Activated CD8-positive, alpha-beta T cell treated with anti-CD3 and anti-CD28 coated beads for 36 hours (primary cell): ENCODE data around the gene C2orf69. TPM values are rescaled to one million over a fixed set of nuclear protein-coding genes. Genes with fewer than 3 reads are reported as not detected.

Experiments used
- ATAC-seq: fragments of 200-7000 bp; cut with Tn5 transposase; one replicate; pipeline ENCODE4 v1.10.0; 2021; ENCODE audit warnings: mild to moderate bottlenecking, moderate library complexity
- CTCF ChIA-PET: fragments of 350-600 bp; sonication (Branson Sonifier 250); formaldehyde crosslinking; loops from one replicate; lab custom pipeline; 2021; ENCODE audit warnings: antibody characterized with exemption; lab: Charles Lee
- POLR2A ChIA-PET: fragments of 350-600 bp; sonication (Branson Sonifier 250); formaldehyde crosslinking; loops from one replicate; lab custom pipeline; 2021; ENCODE audit warnings: antibody characterized with exemption; lab: Charles Lee
- DNase-seq: peaks from one replicate; pipeline ENCODE4 v3.0.0-alpha.2; 2020
- H3K27ac Mint-ChIP-seq: one replicate; pipeline ENCODE4 v1.8.0; 2021; ENCODE audit warnings: mild to moderate bottlenecking, mixed read lengths
- H3K27me3 Mint-ChIP-seq: one replicate; pipeline ENCODE4 v1.8.0; 2021; ENCODE audit warnings: mixed read lengths
- H3K36me3 Mint-ChIP-seq: one replicate; pipeline ENCODE4 v1.8.0; 2021; ENCODE audit warnings: low read depth, mixed read lengths
- H3K4me1 Mint-ChIP-seq: one replicate; pipeline ENCODE4 v1.8.0; 2021; ENCODE audit warnings: low read depth, mixed read lengths
- H3K4me3 Mint-ChIP-seq: one replicate; pipeline ENCODE4 v1.8.0; 2021; ENCODE audit warnings: mild to moderate bottlenecking, moderate library complexity, mixed read lengths
- H3K9me3 Mint-ChIP-seq: one replicate; pipeline ENCODE4 v1.8.0; 2021; ENCODE audit warnings: mixed read lengths
- CTCF ChIP-seq: fragments of 200-600 bp; IDR thresholded peaks from one replicate; pipeline ENCODE4 v1.8.0; 2022; ENCODE audit warnings: antibody characterized with exemption, mild to moderate bottlenecking
- intact Hi-C: fragments of 100-400 bp; cut with micrococcal nuclease; formaldehyde crosslinking; loops from one replicate; pipeline ENCODE4 v1.10.0; 2022
- total RNA-seq, 2 experiments: library from RNA; stranded (reverse); gene quantifications; one replicate each; pipeline ENCODE4 v1.2.3, GENCODE V29; 2021

Gene C2orf69
- 10 to 100 TPM; 15.9 to 17.0 TPM for total RNA-seq

DNA sequence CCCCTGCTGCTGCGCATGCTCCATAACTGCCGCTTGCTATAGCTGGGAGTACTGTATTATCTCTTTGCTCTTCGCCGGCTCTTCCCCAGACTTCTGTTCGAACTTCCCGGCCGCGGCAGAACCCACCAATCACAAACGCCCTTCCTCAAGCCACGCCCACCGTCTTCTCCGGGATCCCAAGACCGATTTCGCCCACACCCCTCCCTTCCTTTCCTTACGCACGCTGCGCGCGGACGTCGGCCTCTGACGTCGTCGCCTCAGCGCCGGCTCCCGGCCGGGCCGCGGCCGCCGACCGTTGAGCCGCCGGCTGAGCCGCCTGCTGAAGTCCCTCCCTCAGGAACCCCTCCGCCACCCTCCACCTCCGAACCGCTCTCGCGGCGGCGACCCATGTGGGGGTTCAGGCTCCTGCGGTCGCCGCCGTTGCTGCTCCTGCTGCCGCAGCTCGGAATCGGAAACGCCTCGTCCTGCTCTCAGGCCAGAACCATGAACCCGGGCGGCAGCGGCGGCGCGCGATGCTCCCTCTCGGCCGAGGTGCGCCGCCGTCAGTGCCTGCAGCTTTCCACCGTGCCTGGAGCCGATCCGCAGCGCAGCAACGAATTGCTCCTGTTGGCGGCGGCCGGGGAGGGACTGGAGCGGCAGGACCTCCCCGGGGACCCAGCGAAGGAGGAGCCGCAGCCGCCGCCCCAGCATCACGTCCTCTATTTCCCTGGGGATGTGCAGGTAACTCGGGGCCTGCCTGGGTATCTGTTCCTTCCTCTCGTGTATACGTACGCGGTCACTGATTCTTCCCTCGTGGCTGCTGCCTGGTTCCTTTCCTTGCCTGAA is at the start of gene C2orf69:
Gene C2orf69, plus strand, starts transcription at position 242 of the 825 bp plus-strand sequence. Its CDS starts 146 bp downstream, at position 388.
- Mint-ChIP-seq H3K27ac (peak within 1 kb of the TSS; percentile 91), H3K4me3 (peak within 1 kb of the TSS; percentile 94), H3K27me3 (peaks cover 6% of the 10 kb centered on the region), H3K36me3 (peaks cover 17% of the 10 kb centered on the region), H3K9me3 (peaks cover 2% of the 10 kb centered on the region), H3K4me1 (peaks cover 21% of the 10 kb centered on the region)
- DNase-seq: peak; percentile 94
- ChIA-PET POLR2A (interaction anchor here (0.6 to 1.5 kb wide), 2 partner anchors 61 to 1439 kb away, joined by 3 to 5 read pairs; no protein-coding TSS in a partner anchor), CTCF (interaction anchor here (1.2 to 1.9 kb wide), 6 partner anchors 12 to 171 kb away, joined by 3 to 6 read pairs (median 4); no protein-coding TSS in a partner anchor)
- ATAC-seq: peak; percentile 91
- TF ChIP-seq CTCF: no peak
- intact Hi-C loops: loop anchor here (5.0 kb wide), 1 partner anchor 46 kb away; the partner anchor contains the start of genes MAIP1 and TYW5

DNA sequence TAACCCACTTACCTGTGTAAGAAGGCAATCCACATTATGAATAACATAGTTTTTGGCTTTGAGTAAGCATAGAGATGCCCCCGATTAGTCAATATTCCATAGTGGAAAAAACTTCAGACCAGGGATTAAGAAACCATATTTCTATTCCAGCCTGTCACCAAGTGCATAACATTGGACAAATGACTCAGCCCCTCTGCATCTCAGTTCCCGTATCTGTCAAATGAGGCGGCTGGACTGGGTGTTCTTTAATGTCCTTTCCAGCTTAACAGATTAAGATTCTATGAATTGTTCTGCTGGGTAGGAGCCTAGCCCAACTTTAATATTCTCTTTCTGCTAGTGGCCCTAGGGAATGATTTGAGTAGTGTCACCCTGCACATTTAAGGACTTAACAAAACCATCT is 48.3 kb upstream of the C2orf69 start:
- H3K9me3 Mint-ChIP-seq: no peaks in the 10 kb centered on the region
- DNase-seq: no peak
- CTCF ChIA-PET: interaction anchor here (0.9 to 1.7 kb wide), 4 partner anchors 12 to 78 kb away, joined by 3 to 4 read pairs (median 3); no protein-coding TSS in a partner anchor
- intact Hi-C loops: no loop called here
- no peak overlapping the region for H3K27ac Mint-ChIP-seq
- H3K27me3 Mint-ChIP-seq: peaks cover 15% of the 10 kb centered on the region
- H3K4me3 Mint-ChIP-seq: no peak overlapping the region
- H3K36me3 Mint-ChIP-seq: no peaks in the 10 kb centered on the region
- no peak for TF ChIP-seq CTCF
- POLR2A ChIA-PET: no interaction called here
- H3K4me1 Mint-ChIP-seq: no peaks in the 10 kb centered on the region
- ATAC-seq: no peak

- TF ChIP-seq CTCF: no peak
- Mint-ChIP-seq H3K4me1 (no peaks in the 10 kb centered on the region), H3K4me3 (no peak overlapping the region), H3K27me3 (peaks cover 23% of the 10 kb centered on the region), H3K27ac (no peak overlapping the region), H3K36me3 (no peaks in the 10 kb centered on the region), H3K9me3 (no peaks in the 10 kb centered on the region)
- intact Hi-C loops: no loop called here
- DNase-seq (no peak), ATAC-seq (no peak)
- ChIA-PET CTCF (interaction anchor here (1.8 kb wide), 1 partner anchor 162 kb away, joined by 8 read pairs; no protein-coding TSS in a partner anchor), POLR2A (no interaction called here)
Observed at GRCh38 chr2:199865905-199866304, 45.2 kb upstream of the C2orf69 start.

GRCh38 chr2:199868431-199869226 is 42.5 kb upstream of the C2orf69 start:
- TF ChIP-seq CTCF: no peak

More at GRCh38 chr2:199868431-199869226, 42.5 kb upstream of the C2orf69 start:
- intact Hi-C loops: no loop called here
- Mint-ChIP-seq H3K4me1 (no peaks in the 10 kb centered on the region), H3K27me3 (peaks cover 20% of the 10 kb centered on the region), H3K27ac (no peak overlapping the region), H3K4me3 (no peak overlapping the region), H3K36me3 (no peaks in the 10 kb centered on the region), H3K9me3 (no peaks in the 10 kb centered on the region)
- ChIA-PET CTCF (no interaction called here), POLR2A (no interaction called here)
- DNase-seq: no peak
- no peak for ATAC-seq
